HG02885 (cell line): ENCODE results near the gene LCN1.
"Not testable (repeated sequence)": the region's sequence is repeated elsewhere in the genome, so short reads cannot be mapped to it uniquely, and the experiment has no call there.

ENCODE experiments used
- ATAC-seq: cut with Tn5 transposase; IDR thresholded peaks from one replicate; pipeline ENCODE4 v1.9.1; 2021; ENCODE audit warnings: mild to moderate bottlenecking; ENCODE audit not compliant: unreplicated experiment, poor library complexity

LCN1 gene

DNA sequence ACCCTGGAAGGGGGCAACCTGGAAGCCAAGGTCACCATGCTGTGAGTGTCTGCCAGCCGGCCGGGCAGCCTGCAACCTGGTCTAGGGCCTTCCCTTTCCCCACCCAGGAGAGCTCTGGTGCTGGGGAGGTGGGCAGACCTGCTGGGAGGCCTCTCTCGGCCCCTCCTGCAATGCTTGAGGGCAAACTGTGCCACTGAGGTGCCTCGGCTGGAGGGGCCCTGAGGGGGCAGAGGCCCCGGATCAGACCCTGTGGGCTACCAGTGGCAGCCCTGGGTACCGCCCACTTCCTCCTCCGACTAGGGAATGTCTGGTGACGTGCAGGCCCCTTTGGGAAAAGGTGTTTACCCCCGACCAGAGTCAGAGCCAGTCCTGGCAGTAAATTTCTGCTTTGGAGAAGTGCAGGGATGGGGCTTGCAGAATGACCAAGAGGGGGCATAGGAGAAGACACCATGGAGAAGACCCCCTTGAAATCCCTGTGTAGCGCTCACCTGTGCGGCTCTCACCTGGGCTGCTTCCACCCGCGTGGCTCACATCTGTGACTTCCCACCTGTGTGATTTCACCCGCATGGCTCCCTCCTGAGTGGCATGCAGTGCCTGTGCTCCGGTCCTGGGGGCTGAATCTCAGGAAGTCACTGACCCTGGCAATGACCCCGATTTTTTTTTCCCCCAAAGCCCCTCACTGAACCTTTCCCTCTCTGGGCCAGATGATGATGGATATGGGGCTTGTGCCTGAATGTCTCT lies 1.1 kb downstream of the LCN1 start:
- ATAC-seq: no peak

DNA sequence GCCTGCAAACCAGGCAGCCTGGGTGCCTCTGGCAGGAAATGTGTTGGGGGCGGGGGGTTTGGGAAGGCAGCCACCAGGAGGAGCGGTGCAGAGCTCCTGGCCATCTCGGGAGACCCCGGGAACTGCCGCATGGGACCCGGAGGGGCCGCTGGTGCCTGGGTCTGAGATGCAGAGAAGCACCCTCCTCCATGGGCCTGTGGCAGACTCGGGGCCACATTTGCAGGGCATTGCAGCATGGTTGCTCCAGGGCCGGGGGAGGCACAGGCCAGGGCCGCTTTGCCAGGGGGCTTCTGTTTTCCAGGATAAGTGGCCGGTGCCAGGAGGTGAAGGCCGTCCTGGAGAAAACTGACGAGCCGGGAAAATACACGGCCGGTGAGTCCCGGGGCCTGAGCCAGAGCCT lies 1.7 kb downstream of the LCN1 start:
- ATAC-seq: no peak

DNA sequence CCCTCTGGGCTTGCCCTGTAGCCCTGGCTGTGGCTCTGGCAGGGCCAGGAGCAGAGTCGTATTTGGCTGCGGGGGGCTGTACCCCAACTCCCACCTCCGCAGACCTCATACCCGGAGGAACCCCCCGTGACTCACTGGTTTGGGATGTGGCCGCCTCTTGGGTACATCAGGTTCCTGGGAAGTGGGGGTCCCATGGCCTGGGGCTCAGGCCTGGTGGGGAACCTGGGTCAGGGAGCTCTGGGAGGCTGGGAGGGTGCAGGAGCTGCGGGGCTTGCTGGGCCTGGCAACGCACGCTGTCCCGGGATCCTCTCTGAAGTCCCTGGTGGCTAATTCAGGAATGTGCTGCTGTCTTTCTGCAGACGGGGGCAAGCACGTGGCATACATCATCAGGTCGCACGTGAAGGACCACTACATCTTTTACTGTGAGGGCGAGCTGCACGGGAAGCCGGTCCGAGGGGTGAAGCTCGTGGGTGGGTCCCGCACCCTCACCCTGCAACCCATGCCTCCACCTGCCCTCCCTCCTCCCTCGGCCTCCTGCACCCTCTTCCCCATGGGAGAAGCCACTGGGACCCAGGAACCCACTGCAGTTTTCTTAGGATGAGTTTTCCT lies 2.4 kb downstream of the LCN1 start:
- ATAC-seq: no peak

DNA sequence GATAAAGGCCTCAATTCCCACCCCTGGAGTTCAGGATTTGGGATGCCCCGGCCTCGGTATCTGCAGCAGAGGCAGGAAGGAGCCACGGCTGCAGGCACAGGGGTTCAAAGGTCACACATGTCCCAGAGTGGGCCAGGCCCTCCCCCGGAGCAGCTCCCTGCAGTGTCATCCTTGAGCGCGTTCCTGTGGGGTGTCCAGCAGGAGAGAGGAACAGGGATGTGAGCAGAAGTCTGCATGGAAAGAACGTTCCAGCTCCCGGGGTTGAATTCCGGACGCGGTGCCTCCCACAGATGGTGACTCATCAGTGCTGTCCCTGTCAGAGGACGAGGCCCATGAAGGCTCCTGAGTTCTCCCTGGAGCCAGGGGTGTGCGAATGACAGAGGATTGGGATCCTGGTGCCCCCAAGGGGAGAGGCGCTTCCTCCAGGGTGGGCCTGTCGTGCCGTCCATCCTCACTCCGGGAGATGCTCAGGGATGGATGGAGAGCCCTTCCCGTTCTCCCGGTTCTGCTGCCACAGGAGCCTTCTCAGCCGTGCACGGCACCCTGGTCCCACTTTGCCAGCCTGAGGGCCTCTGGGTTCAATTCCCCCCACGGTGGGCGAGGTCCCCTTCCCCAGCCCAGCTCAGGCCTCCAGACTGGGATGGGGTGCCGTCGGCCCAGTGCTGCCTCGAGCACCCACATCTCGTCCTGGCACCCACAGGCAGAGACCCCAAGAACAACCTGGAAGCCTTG lies 3.1 kb downstream of the LCN1 start:
- no peak for ATAC-seq

DNA sequence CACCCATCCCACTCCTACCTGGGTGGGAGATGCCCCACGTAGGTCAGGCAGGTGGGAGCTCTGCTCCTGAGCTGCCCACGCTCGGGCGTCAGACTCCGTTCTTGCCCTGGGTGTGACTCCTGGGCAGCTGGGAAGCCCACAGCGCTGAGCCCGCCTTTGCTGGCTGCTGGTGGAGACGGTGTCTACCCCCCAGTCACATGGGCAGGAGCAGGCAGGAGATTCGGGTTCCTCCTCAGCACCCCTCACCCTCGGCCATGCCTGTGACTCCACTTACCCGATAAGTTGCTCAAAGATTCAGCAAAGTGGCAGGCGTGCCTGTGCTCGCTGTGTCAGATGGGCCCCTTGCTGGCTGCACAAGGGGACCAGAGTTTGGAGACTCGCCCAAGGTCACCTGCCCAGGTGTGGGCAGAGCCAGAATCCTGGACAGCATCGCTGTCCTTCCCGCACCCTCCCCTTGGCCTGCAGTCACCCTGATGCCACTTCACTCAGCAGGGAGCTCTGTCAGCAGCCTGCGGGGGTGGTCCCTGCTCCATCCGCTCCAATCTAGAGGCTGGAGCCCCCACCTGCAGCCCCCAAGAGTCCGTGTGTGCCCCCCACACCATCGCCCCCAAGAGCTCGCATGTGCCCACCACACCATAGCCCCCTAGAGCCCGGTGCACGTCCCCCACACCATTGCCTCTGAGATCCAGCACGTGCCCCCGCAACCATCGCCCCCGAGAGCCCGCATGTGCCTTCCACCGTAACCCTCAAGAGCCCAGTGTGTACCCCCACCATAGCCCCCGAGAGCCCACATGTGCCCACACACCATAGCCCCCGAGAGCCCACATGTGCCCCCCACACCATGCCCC lies 4.2 kb downstream of the LCN1 start:
- ATAC-seq: no peak

DNA sequence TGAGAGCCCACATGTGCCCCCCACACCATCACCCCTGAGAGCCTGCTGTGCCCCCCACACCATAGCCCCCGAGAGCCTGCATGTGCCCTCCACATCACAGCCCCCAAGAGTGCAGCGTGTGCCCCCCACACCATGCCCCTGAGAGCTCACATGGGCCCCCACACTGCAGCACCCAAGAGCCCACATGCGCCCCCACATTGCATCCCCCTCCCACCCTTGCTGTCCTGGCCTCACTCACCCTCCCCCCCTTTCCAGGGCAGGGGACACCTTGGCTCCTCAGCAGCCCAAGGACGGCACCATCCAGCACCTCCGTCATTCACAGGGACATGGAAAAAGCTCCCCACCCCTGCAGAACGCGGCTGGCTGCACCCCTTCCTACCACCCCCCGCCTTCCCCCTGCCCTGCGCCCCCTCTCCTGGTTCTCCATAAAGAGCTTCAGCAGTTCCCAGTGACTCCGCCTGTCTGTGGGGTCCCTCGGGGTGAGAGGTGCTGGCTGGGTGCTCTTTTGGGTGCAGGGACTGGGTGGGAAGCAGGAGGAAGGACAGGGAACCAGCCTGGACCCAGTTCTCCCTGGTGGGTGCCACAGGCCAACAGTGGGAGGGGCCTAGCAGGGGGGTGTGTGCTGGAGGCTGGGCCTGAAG lies 5.0 kb downstream of the LCN1 start:
- ATAC-seq: no peak

DNA sequence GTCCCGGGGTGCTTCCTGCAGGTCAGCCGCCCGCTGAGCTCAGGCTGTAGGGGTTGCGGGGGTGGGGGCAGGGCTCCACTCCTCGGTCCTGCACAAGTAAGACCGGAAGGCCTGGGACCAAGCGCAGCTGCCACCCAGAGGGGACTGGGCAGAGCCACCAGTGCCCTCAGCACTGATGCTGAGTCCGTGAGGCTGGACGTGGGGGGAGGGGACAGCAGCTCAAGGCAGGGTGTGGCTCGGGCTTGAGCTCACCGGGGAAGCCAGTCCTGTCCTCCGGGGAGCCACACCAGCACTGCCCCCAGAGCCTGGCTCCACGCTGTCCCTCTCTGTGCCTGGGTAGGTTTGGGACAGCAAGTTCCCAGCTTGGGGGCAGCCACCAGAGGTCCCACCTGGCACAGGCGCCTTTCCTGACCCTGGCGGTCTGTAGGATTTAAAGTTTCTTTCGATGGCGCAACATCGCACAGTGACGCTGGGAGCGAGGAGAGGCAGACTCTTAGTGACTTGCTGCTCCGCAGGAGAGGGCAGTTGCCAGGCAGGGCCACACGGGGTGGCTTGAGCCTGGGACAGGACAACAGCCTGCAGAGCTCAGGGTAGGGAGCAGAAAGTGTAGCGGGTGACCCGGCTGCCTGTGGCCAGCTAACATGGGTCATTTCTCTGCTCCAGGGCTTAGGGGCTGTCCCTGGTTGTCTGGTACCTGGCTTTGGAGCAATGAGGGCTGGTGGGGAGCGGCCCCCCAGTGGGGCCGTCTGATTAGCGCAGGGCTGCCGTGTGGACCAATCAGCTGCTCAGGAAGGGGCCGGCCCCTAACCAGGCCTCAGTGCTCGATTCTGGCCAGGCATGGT lies 5.7 kb downstream of the LCN1 start:
- ATAC-seq: no peak

DNA sequence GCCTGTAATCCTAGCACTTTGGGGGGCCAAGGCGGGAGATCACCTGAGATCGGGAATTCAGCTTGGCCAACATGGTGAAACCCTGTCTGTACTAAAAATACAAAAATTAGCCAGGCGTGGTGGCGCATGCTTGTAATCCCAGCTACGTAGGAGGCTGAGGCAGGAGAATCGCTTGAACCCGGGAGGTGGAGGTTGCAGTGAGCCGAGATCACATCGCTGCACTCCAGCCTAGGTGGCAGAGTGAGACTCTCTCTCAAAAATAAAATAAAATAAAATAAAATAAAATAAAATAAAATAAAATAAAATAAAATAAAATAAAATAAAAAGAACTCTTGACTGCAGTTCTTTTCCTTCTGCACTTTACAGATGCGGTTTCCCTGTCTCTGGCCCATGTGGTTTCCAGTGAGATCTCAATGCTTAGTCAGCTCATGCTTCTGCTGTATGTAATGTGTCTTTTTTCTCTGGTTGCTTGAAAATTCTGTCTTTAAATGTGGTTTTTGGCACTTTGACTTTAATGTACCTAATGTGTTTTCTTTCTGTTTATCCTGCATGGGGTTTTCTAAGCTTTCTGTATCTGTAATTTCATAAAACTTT lies 7.7 kb downstream of the LCN1 start:
- not testable (repeated sequence) for ATAC-seq

DNA sequence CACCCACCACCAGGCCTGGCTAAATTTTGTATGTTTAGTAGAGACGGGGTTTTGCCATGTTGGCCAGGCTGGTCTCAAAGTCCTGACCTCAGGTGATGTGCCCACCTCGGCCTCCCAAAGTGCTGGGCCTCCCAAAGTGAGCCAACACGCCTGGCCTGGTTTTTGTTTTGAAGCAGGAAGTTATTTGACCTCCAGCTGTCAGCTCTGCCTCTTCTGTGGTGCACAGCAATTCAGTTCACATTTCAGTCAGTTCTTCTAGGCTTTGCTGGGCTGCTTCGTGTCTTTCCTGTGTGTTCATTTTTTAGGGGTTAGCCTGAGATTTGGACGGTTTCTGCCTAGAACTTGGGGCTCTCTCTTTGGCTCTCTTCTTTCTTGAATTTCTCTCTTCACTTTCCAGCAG lies 8.9 kb downstream of the LCN1 start:
- ATAC-seq: no peak

DNA sequence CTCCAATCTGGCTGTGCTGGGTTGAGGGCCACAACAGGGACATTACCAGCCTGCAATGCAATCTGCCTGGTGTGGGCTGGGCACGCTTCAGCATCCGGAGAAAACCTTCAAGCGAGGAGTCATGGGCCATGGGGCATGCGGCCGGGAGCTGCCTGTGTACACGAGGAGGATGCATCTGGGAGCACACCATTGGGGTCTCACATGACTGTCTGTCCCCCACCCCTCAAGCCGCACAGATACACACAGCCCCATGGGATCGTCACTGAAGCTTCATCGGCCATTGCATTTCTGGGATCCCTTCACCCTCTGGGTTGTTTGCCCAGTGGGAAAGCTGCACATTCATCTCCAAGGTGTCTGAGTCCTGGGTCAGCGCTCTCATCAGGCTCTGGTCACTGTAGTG lies 9.9 kb downstream of the LCN1 start:
- no peak for ATAC-seq

DNA sequence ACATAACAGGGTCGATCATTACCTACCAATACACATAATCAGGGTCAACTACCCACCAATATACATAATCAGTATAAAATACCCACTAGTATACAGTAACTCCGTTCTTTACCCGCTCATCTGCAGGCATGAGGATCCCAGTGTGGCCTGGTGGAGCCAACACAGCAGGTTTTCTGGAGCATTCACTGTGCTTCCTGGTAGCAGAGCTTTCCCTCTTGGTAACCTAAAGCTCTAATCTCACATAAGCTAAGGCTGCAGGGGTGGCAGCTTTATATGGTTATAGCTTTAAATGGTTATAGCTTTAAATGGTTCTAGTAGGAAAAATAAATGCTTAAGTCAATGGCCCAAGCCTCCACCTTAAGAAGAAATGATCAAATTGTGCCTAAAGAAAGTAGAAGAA lies 11.9 kb downstream of the LCN1 start:
- ATAC-seq: no peak

DNA sequence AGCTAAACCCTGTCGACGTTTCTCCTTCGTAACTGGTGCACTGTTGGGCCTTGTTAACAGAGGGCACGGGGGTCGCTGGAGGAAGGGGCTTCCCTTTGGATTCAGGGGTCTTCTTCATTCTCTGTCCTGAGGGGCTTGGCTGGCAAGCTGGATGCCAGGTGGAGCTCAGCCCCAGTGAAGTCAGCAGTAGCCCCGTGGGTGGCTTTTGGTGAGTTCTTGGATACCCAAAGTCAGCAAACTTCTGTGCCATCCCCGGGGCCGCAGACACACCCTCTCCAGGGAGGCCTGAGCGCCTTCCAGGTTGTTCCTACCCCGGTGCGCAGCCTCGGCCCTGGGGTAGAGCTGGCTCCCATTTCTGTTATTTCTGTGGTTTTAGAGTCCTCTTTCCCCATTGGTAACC lies 12.4 kb downstream of the LCN1 start:
- ATAC-seq: no peak

DNA sequence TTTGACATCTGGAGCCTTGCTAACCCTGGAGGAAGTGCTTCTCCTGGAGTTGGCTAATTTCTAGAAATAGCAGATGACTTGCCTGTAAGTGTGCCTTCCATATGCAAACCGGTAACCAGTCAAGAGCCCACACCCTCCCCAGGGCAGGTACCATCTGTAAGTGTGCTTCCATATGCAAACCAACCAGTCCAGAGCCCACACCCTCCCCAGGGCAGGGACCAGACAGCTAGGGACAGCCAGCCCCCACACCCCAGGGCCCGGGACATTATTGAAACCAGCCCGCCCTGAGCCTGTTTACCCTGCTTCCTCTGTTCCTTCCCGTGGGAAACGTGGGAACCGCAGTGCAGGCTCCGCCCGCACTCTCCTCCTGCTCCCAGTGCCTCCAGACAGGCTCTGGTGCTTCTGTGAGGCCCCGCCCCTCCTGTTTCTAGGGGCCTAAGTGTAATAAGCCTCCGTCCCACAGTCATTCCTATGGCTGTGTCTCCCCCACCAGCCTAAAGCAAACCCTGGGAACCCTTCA lies 13.0 kb downstream of the LCN1 start:
- ATAC-seq: not testable (repeated sequence)

DNA sequence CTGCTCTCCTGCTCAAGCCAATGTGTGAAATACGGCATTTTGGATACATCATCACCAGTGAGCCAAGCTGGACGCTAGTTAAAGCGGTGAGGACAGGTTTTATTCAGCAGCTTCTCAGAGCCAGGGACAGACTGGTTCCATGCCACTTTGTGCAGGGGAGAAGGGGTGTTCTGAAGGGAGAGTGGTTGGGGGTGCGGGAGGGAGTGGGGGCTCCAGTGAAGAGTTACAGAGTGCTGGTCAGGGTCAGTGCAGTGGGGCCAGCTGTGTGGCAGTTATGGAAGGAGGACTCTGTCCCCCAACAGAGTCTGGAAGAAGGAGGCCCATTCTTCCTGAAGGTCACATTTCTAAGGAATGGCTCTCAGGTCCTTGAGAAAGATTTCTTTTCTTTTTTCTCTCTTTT lies 13.6 kb downstream of the LCN1 start:
- ATAC-seq: not testable (repeated sequence)

DNA sequence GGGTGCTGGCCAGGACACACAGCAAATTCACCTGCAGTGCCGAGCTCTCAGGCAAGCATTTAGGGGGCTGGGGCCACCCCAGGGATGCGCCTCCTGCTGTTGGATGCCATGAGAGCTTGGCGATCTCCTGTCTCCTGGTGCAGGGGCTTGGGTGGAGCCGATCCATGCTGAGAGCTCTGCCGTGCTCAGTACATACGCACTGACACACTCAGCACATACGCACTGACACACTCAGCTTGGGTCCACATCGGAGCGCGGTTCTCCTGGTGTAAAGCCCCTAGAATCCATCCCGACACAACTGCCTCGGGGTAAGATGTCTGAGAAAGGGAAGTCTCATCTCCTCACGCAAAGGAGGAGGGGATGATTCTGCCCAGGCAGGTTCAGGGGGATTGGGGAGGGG lies 14.4 kb downstream of the LCN1 start:
- not testable (repeated sequence) for ATAC-seq

DNA sequence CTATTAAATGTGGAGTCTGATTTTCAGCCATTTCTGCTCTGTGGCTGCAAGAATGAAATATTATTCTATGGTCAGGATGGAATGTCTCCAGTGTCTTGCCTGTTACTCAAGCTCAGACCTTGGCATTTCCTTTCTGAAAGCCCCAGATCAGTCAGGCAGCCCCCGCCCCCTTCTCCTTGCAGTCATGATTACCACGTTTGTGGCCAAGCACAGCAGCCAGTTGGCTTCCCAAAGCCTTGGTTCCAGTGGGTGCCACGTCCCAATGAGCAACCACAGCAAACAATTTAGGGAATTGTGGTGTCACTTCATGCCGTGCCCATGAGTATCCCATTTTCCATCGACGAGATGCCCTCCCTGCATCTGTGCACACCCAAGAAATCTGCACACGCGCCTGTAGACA lies 15.0 kb downstream of the LCN1 start:
- ATAC-seq: no peak

DNA sequence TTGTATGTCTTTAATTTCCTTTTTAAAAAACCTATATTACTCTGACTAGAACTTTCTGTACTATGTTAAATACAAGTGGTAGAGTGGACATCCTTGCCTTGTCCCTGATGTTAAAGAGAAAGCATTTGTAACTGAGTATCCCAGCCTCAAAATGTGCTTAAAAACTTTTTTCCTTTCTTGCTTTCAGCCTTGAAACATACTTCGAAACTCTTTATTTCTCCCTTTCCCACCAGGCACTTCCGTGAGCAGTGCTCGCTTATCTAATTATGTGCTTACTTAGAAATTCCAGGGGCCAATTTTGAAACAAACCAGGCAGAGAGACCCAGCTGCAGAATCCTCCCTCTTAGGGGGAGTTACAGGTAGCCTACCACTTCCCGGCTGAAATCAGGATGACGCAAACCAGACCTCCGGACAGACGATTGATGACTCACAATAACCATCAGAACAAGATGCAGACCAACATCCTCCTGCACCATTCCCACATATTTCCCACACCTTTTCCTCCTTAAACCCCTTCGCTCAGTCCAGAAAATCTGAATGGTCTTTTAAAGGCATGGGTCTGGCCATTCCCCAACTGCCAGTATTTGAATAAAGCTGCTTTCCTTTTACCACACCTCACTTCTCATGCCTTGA lies 22.1 kb downstream of the LCN1 start:
- not testable (repeated sequence) for ATAC-seq

DNA sequence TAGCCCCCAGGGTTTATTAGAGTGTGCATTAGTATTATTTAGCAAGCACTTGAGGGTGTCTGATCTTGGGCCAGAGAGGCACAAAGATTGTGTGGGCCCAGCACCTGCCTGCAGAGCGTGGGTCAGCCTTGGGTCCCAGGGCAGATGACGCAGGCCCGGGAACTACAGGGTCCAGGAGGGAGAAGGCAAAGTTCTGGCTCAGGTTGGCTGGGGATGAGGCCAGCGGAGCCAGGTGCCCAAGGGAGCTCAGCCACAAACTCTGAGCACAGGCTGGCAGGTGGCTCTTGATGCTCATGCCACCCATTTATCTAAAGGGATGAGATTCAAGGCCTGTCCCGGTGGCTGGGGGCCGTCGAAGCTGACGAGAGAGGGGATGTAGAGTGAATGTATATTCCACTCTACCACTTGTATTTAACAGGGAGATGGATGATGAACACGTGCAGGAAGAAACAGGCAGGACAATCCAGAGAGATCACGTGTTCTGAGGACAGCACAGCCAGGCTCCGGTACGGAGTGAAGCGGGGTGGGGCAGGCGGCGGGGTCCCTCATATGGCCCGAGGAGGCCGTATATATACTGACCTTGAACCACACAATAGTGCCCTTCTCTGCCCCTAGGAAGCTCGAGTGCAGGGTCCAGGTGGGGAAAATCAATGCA lies 23.9 kb downstream of the LCN1 start:
- no peak for ATAC-seq
